ENCODE data around the gene MPP7.

GRCh38 chr10:28293236-28294168, 9.4 kb downstream of the MPP7 start:
- no peak for TF ChIP-seq EZH2phosphoT487 (IDR thresholded peaks at IDR 0.05; ENCODE audit: borderline replicate concordance, low read length)
- no peak for TF ChIP-seq CTCF (IDR thresholded peaks at IDR 0.05; ENCODE audit: low read depth, low read length, poor library complexity, severe bottlenecking)
